Left forelimb (tissue), 1 donor: ENCODE measurements around the gene FKBP5.
"Not testable (repeated sequence)": the region's sequence is repeated elsewhere in the genome, so short reads cannot be mapped to it uniquely, and the experiment has no call there.

Experiments used
- DNase-seq: peaks from one replicate; pipeline ENCODE4 v3.0.0-alpha.2; 2018; ENCODE audit warnings: low spot score

Gene FKBP5

DNA sequence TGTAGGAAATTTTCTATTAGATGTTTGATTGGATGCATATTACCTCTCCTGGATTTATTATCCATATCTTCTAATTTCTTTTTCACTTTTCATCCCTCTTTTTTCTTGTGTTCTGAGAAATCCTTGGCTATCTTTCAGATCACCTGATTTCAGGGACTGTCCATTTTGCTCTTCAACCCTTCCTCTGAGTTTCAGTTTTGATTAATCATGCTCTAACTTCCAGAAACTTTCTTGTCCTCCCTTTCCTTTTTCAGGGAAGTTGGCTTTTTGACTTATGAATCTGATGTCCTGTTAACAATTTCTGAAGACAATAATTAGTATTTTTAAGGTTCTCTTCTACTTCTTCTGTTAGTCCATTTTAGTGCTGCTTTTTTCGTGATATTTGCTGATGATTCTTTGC, 79.1 kb downstream of the FKBP5 start:
- no peak for DNase-seq

GRCh38 chr6:35607517-35608233, 81.0 kb downstream of the FKBP5 start:
- no peak for DNase-seq

DNA sequence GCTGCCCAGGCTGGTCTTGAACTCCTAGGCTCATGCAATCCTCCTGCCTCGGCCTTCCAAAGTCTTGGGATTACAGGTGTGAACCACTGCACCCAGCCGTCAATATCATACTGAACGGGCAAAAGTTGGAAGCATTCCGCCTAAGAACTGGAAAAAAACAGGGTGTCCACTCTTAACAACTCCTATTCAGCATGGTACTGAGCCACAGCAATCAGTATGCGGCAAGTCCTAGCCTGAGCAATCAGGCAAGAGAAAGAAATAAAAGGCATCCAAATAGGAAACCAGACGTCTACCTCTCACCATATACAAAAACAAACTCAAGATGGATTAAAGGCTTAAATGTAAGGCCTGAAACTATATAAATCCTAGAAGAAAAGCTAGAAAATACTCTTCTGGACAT, 83.1 kb downstream of the FKBP5 start:
- DNase-seq = no peak

- DNase-seq = no peak
Measured at GRCh38 chr6:35603326-35604202, 85.2 kb downstream of the FKBP5 start.

- no peak for DNase-seq
Measured at GRCh38 chr6:35602133-35602946, 86.4 kb downstream of the FKBP5 start.

- no peak for DNase-seq
Measured at GRCh38 chr6:35601331-35602132, 87.2 kb downstream of the FKBP5 start.

DNA sequence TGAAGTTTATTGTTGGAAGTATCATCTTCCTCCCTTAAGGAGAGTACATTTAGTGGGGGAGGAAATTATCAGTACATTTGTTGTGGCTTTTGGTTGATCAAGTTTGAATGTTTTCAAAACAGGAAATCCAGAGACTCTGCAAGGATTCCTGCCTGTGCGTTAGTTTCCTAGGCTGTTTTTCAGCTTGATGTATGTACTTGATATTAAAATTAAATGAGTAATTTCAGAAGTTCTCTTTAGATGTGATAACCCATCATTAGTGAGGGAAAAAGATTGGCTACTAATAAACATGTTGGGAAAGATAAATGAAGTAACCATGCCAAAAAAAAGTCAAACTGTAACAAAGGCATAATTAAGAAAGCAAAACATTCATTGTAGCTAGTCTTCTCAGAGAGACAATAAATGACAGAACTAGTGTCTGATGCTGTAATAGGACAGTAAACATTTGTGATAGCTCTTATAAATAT, 88.0 kb downstream of the FKBP5 start:
- no peak for DNase-seq

DNA sequence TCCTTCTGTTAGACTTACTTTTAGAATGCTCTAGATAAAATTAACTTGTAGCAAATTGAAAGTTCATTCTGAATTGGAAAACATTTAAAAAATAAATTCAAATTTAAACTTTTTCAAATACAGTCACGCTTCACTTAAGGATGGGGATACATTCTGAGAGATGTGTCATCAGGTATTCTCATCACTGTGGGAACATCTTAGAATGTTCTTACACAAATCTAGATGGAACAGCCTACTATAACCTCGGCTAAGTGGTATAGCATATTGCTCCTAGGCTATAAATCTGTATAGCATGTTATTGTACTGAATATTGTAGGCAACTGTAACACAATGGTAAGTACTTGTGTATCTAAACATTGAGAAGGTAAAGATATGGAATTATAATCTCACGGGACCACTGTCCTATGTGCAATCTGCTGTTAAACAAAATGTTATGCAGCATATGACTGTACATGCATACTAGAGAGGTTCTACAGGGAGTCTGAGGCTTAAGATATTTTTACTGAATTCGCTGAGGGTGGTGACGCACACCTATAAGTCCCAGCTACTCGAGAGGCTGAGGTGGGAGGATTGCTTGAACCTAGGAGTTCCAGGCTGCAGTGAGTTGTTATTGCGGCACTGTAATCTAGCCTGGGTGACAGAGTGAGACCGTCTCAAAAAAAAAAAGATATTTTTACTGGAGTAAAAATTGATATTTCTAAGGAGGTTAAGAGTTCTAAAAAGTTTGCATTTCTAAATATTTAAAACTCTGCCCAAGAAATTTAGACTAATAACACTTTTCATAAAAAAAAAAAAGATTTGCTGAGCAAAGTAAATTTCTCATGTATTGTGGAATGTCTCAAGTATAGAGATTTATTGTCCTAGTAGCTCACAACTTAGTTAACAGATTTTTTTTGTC, 88.7 kb downstream of the FKBP5 start:
- no peak for DNase-seq

- DNase-seq = not testable (repeated sequence)
Measured at GRCh38 chr6:35598621-35599020, 90.1 kb downstream of the FKBP5 start.

- no peak for DNase-seq
Measured at GRCh38 chr6:35596448-35597442, 92.0 kb downstream of the FKBP5 start.

GRCh38 chr6:35594503-35595186, 94.1 kb downstream of the FKBP5 start:
- DNase-seq = no peak

DNA sequence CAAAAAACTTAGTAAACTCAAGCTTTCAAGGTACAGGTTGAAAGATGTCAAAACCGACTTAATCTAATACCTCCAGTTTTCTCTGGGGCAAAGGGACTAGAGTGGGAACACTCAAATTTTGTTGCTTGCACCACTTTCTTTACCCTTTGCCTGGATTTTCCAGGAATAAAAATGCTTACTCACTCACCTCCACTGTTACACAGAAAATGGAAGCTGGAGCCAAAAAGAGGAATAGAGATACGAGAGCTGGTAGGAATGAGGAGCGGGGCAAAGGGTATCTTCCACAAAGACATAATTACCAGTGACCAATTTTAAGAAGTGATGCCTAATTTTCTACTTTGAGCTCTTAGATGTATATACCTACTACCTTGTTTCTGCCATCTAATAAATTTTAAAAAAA, 96.5 kb downstream of the FKBP5 start:
- DNase-seq = no peak

DNA sequence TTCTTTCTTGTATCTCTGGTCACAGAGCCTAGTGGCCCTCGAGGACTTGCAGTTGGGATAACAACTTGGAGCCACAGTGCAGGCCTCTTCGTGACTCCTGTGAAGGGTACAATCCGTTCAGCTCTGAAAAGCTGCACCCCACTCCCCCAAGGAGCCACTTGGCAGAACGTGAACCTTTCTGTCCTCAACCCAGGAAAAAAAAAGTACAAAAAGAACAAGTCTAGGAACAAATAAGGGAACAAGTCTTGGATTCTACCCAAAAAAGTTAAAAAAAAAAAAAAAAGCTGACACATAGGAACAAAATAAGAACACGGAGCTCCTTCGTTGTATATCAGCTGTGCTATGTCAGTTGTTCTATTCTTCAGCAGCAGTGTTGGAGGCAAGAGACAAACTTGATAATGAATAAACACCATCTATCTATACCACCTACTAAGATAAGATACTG, 98.1 kb downstream of the FKBP5 start:
- no peak for DNase-seq

DNA sequence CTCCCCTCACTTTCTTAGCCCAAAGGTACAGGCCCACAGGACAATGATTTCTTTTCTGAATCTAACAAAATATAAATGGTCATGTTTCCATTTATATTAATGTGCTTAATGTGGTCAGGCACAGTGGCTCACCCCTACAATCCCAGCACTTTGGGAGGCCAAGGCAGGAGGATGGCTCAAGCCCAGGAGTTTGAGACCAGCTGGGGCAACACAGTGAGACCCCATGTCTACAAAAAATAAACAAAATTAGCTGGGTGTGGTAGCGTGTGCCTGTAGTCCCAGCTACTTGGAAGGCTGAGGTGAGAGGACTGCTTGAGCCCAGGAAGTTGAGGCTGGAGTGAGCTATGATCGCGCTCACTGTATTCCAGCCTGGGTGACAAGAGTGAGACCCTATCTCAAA, 98.8 kb downstream of the FKBP5 start:
- no peak for DNase-seq

- no peak for DNase-seq
Measured at GRCh38 chr6:35589201-35589739, 99.4 kb downstream of the FKBP5 start.

- no peak for DNase-seq
Measured at GRCh38 chr6:35587167-35587566, 101.5 kb downstream of the FKBP5 start.

DNA sequence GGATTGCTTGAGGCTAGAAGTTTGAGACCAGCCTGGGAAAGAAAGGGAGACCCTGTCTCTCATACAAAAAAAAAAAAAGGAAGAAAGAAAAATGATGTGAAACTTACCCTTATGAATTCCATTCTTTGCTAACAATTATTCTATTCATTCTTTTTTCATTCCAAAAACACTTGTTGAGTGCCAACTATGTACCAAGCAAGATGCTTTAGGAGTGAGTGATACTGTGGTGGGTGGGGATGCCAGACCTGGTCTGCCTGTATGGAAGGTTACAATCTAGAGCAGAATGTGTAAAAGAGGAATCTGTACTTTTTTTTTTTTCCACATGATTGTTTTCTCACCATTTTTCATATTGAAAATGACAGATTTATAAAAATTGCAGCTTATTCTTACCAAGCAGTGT, 102.2 kb downstream of the FKBP5 start:
- DNase-seq = no peak

DNA sequence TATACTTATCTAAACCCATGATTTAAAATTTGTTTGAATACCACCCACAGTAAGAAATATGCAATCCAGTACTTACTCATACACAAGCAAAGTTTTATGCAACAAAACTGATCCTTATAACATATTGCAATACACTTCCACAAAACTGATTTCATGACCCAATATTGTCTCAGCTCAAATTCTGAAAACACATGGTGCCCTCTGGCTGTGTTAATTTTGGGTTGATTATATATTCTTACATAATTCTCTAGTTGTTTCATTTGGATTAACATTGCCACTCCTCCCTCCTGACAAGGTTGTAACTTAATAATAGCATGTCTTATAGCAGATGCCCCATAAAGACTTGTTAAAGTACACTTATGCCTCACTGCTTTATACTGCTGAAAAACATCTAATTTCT, 103.1 kb downstream of the FKBP5 start:
- no peak for DNase-seq
